Measurements from ENCODE around the gene AUTS2. TPM values are rescaled to one million over a fixed set of nuclear protein-coding genes. Genes with fewer than 3 reads are reported as not detected.

Gene AUTS2
- polyA plus RNA-seq, 1 donor from 2014 or later = 97.3 TPM

GRCh38 chr7:70636169-70636568 is 1037.9 kb downstream of the AUTS2 start:
- Histone ChIP-seq H3K4me2 (ENCODE audit: low read length) (no peak overlapping the region), H3K36me3 (ENCODE audit: insufficient read depth, low read length) (no peaks in the 10 kb centered on the region), H3K27ac (ENCODE audit: low read length) (no peak overlapping the region), H4K20me1 (ENCODE audit: insufficient read depth) (no peaks in the 10 kb centered on the region), H3K4me3 (ENCODE audit: low read length) (no peak overlapping the region), H3K79me2 (replicated peaks; ENCODE audit: insufficient read depth, low read length) (peaks cover 67% of the 10 kb centered on the region), H3K27me3 (ENCODE audit: insufficient read depth, low read depth, low read length) (no peaks in the 10 kb centered on the region), H3K9ac (ENCODE audit: low read length) (no peak overlapping the region), H2AFZ (ENCODE audit: low read depth, low read length) (no peak overlapping the region), H3K9me2 (ENCODE audit: insufficient read depth, low read length) (no peaks in the 10 kb centered on the region), H3F3A (ENCODE audit: insufficient read depth, low read length, poor library complexity, severe bottlenecking) (peaks cover 11% of the 10 kb centered on the region), H3K9me3 (ENCODE audit: low read length) (no peaks in the 10 kb centered on the region)
- TF ChIP-seq, protein P1, sequence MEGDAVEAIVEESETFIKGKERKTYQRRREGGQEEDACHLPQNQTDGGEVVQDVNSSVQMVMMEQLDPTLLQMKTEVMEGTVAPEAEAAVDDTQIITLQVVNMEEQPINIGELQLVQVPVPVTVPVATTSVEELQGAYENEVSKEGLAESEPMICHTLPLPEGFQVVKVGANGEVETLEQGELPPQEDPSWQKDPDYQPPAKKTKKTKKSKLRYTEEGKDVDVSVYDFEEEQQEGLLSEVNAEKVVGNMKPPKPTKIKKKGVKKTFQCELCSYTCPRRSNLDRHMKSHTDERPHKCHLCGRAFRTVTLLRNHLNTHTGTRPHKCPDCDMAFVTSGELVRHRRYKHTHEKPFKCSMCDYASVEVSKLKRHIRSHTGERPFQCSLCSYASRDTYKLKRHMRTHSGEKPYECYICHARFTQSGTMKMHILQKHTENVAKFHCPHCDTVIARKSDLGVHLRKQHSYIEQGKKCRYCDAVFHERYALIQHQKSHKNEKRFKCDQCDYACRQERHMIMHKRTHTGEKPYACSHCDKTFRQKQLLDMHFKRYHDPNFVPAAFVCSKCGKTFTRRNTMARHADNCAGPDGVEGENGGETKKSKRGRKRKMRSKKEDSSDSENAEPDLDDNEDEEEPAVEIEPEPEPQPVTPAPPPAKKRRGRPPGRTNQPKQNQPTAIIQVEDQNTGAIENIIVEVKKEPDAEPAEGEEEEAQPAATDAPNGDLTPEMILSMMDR (IDR thresholded peaks at IDR 0.05; ENCODE audit: poor library complexity, severe bottlenecking) = no peak
- no peak for TF ChIP-seq EZH2 (IDR thresholded peaks at IDR 0.05; ENCODE audit: borderline replicate concordance, insufficient read depth, low read length, poor library complexity, severe bottlenecking)
- no peak for TF ChIP-seq EP300 (conservative IDR thresholded peaks at IDR 0.05; ENCODE audit: poor library complexity, severe bottlenecking)
- TF ChIP-seq RAD21 (conservative IDR thresholded peaks at IDR 0.05) = no peak
- TF ChIP-seq POLR2AphosphoS5 (IDR thresholded peaks at IDR 0.05) = no peak
- TF ChIP-seq MXI1 (conservative IDR thresholded peaks at IDR 0.05; ENCODE audit: poor library complexity, severe bottlenecking) = no peak
- TF ChIP-seq TAF1 (IDR thresholded peaks at IDR 0.05; ENCODE audit: low read depth) = no peak
- TF ChIP-seq SMC3 (conservative IDR thresholded peaks at IDR 0.05; ENCODE audit: poor library complexity) = no peak
- TF ChIP-seq, protein P2, sequence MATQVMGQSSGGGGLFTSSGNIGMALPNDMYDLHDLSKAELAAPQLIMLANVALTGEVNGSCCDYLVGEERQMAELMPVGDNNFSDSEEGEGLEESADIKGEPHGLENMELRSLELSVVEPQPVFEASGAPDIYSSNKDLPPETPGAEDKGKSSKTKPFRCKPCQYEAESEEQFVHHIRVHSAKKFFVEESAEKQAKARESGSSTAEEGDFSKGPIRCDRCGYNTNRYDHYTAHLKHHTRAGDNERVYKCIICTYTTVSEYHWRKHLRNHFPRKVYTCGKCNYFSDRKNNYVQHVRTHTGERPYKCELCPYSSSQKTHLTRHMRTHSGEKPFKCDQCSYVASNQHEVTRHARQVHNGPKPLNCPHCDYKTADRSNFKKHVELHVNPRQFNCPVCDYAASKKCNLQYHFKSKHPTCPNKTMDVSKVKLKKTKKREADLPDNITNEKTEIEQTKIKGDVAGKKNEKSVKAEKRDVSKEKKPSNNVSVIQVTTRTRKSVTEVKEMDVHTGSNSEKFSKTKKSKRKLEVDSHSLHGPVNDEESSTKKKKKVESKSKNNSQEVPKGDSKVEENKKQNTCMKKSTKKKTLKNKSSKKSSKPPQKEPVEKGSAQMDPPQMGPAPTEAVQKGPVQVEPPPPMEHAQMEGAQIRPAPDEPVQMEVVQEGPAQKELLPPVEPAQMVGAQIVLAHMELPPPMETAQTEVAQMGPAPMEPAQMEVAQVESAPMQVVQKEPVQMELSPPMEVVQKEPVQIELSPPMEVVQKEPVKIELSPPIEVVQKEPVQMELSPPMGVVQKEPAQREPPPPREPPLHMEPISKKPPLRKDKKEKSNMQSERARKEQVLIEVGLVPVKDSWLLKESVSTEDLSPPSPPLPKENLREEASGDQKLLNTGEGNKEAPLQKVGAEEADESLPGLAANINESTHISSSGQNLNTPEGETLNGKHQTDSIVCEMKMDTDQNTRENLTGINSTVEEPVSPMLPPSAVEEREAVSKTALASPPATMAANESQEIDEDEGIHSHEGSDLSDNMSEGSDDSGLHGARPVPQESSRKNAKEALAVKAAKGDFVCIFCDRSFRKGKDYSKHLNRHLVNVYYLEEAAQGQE (IDR thresholded peaks at IDR 0.05; ENCODE audit: borderline replicate concordance) = no peak

GRCh38 chr7:70637726-70638125 is 1039.5 kb downstream of the AUTS2 start:
- Histone ChIP-seq H3K27me3 (ENCODE audit: insufficient read depth, low read depth, low read length) (no peaks in the 10 kb centered on the region), H3K36me3 (ENCODE audit: insufficient read depth, low read length) (no peaks in the 10 kb centered on the region), H3K9me2 (ENCODE audit: insufficient read depth, low read length) (no peaks in the 10 kb centered on the region), H3K9me3 (ENCODE audit: low read length) (no peaks in the 10 kb centered on the region), H2AFZ (ENCODE audit: low read depth, low read length) (no peak overlapping the region), H3K4me3 (ENCODE audit: low read length) (peak overlapping the region; percentile 49), H3K27ac (ENCODE audit: low read length) (peak overlapping the region; percentile 76), H3K9ac (ENCODE audit: low read length) (peak overlapping the region; percentile 34), H3K4me2 (ENCODE audit: low read length) (peak overlapping the region; percentile 41), H3F3A (ENCODE audit: insufficient read depth, low read length, poor library complexity, severe bottlenecking) (peaks cover 4% of the 10 kb centered on the region), H4K20me1 (ENCODE audit: insufficient read depth) (no peaks in the 10 kb centered on the region), H3K79me2 (replicated peaks; ENCODE audit: insufficient read depth, low read length) (peaks cover 71% of the 10 kb centered on the region)
- TF ChIP-seq, protein P2 (IDR thresholded peaks at IDR 0.05; ENCODE audit: borderline replicate concordance) = no peak
- TF ChIP-seq EZH2 (IDR thresholded peaks at IDR 0.05; ENCODE audit: borderline replicate concordance, insufficient read depth, low read length, poor library complexity, severe bottlenecking) (no peak), SMC3 (conservative IDR thresholded peaks at IDR 0.05; ENCODE audit: poor library complexity) (no peak), POLR2AphosphoS5 (IDR thresholded peaks at IDR 0.05) (no peak), TAF1 (IDR thresholded peaks at IDR 0.05; ENCODE audit: low read depth) (no peak), MXI1 (conservative IDR thresholded peaks at IDR 0.05; ENCODE audit: poor library complexity, severe bottlenecking) (no peak), EP300 (conservative IDR thresholded peaks at IDR 0.05; ENCODE audit: poor library complexity, severe bottlenecking) (no peak), RAD21 (conservative IDR thresholded peaks at IDR 0.05) (no peak)
- TF ChIP-seq, protein P1 (IDR thresholded peaks at IDR 0.05; ENCODE audit: poor library complexity, severe bottlenecking) = no peak
